Measurements from ENCODE around the gene KBTBD12. TPM values are rescaled to one million over a fixed set of nuclear protein-coding genes. Genes with fewer than 3 reads are reported as not detected.

KBTBD12 gene
- total and polyA plus RNA-seq, 4 donors = 0.28 to 7.6 (median 4.3) TPM

- 85 to 94% methylated on average over 3 of the region's 3 CpGs for WGBS, 2 donors
- ATAC-seq (ENCODE audit: low FRiP score) (no peak), DNase-seq (no peak)
- peaks cover 2% of the 10 kb centered on the region for H3K9me3 ChIP-seq (ENCODE audit: control insufficient read depth, low read length)
- no peaks in the 10 kb centered on the region for H3K4me1 ChIP-seq (ENCODE audit: control insufficient read depth in 1 of 2, insufficient read depth in 2 of 2, low read length in 2 of 2)
- no peak overlapping the region for H3K27ac ChIP-seq (ENCODE audit: low read depth in 1 of 2, low read length in 2 of 2)
- H3K36me3 ChIP-seq (ENCODE audit: control insufficient read depth in 1 of 2, insufficient read depth in 2 of 2, low read length in 1 of 2) = no peaks in the 10 kb centered on the region
- H3K4me3 ChIP-seq (ENCODE audit: low read length in 2 of 2) = no peak overlapping the region
- intact Hi-C loops (cut with DNase I) = no loop called here
- no peaks in the 10 kb centered on the region for H3K27me3 ChIP-seq (ENCODE audit: control insufficient read depth in 1 of 2, insufficient read depth in 2 of 2, low read length in 1 of 2)
Observed at GRCh38 chr3:127998596-127998995, 83.6 kb downstream of the KBTBD12 start.

- 87 to 88% methylated on average over 6 of the region's 6 CpGs for WGBS, 2 donors
- ATAC-seq (ENCODE audit: low FRiP score) (no peak), DNase-seq (no peak)
- Histone ChIP-seq H3K36me3 (ENCODE audit: control insufficient read depth in 1 of 2, insufficient read depth in 2 of 2, low read length in 1 of 2) (no peaks in the 10 kb centered on the region), H3K4me3 (ENCODE audit: low read length in 2 of 2) (no peak overlapping the region), H3K27me3 (ENCODE audit: control insufficient read depth in 1 of 2, insufficient read depth in 2 of 2, low read length in 1 of 2) (no peaks in the 10 kb centered on the region), H3K4me1 (ENCODE audit: control insufficient read depth in 1 of 2, insufficient read depth in 2 of 2, low read length in 2 of 2) (no peaks in the 10 kb centered on the region), H3K27ac (ENCODE audit: low read depth in 1 of 2, low read length in 2 of 2) (no peak overlapping the region), H3K9me3 (ENCODE audit: control insufficient read depth, low read length) (peaks cover 2% of the 10 kb centered on the region)
- intact Hi-C loops (cut with DNase I) = no loop called here
Observed at GRCh38 chr3:127999509-128000106, 84.6 kb downstream of the KBTBD12 start.

- H3K27me3 ChIP-seq (ENCODE audit: control insufficient read depth in 1 of 2, insufficient read depth in 2 of 2, low read length in 1 of 2) = no peaks in the 10 kb centered on the region
- WGBS, 2 donors = 58 to 75% methylated on average over 3 of the region's 3 CpGs
- no peaks in the 10 kb centered on the region for H3K36me3 ChIP-seq (ENCODE audit: control insufficient read depth in 1 of 2, insufficient read depth in 2 of 2, low read length in 1 of 2)
- H3K9me3 ChIP-seq (ENCODE audit: control insufficient read depth, low read length) = peaks cover 2% of the 10 kb centered on the region
- no peak overlapping the region for H3K27ac ChIP-seq (ENCODE audit: low read depth in 1 of 2, low read length in 2 of 2)
- intact Hi-C loops (cut with DNase I) = no loop called here
- DNase-seq = no peak
- H3K4me1 ChIP-seq (ENCODE audit: control insufficient read depth in 1 of 2, insufficient read depth in 2 of 2, low read length in 2 of 2) = no peaks in the 10 kb centered on the region
- H3K4me3 ChIP-seq (ENCODE audit: low read length in 2 of 2) = no peak overlapping the region
- ATAC-seq (ENCODE audit: low FRiP score) = no peak
Observed at GRCh38 chr3:128001576-128001975, 86.5 kb downstream of the KBTBD12 start.

- WGBS, 2 donors = 63 to 65% methylated on average over 8 of the region's 8 CpGs
- intact Hi-C loops (cut with DNase I) = no loop called here
- Histone ChIP-seq H3K27me3 (ENCODE audit: control insufficient read depth in 1 of 2, insufficient read depth in 2 of 2, low read length in 1 of 2) (no peaks in the 10 kb centered on the region), H3K4me3 (ENCODE audit: low read length in 2 of 2) (no peak overlapping the region), H3K9me3 (ENCODE audit: control insufficient read depth, low read length) (peaks cover under 1% of the 10 kb centered on the region), H3K4me1 (ENCODE audit: control insufficient read depth in 1 of 2, insufficient read depth in 2 of 2, low read length in 2 of 2) (no peaks in the 10 kb centered on the region), H3K27ac (ENCODE audit: low read depth in 1 of 2, low read length in 2 of 2) (no peak overlapping the region), H3K36me3 (ENCODE audit: control insufficient read depth in 1 of 2, insufficient read depth in 2 of 2, low read length in 1 of 2) (no peaks in the 10 kb centered on the region)
- DNase-seq (no peak), ATAC-seq (ENCODE audit: low FRiP score) (no peak)
Observed at GRCh38 chr3:128004661-128005060, 89.6 kb downstream of the KBTBD12 start.

GRCh38 chr3:128006061-128007032, 91.3 kb downstream of the KBTBD12 start:
- Histone ChIP-seq H3K4me1 (ENCODE audit: control insufficient read depth in 1 of 2, insufficient read depth in 2 of 2, low read length in 2 of 2) (no peaks in the 10 kb centered on the region), H3K9me3 (ENCODE audit: control insufficient read depth, low read length) (no peaks in the 10 kb centered on the region), H3K36me3 (ENCODE audit: control insufficient read depth in 1 of 2, insufficient read depth in 2 of 2, low read length in 1 of 2) (no peaks in the 10 kb centered on the region), H3K27me3 (ENCODE audit: control insufficient read depth in 1 of 2, insufficient read depth in 2 of 2, low read length in 1 of 2) (peaks cover 0 to 2% of the 10 kb centered on the region in 2 donors), H3K27ac (ENCODE audit: low read depth in 1 of 2, low read length in 2 of 2) (peak overlapping the region in 1 of 2 donors; percentile 35), H3K4me3 (ENCODE audit: low read length in 2 of 2) (no peak overlapping the region)
- peak; percentile 63 to 87 for DNase-seq
- intact Hi-C loops (cut with DNase I) = no loop called here
- 37% methylated on average over 21 to 30 of the region's 30 CpGs for WGBS, 2 donors
- ATAC-seq (ENCODE audit: low FRiP score) = peak; percentile 72

- intact Hi-C loops (cut with DNase I) = no loop called here
- peak; percentile 75 for ATAC-seq (ENCODE audit: low FRiP score)
- 12 to 21% methylated on average over 11 of the region's 11 CpGs for WGBS, 2 donors
Observed at GRCh38 chr3:128007033-128007424, 92.0 kb downstream of the KBTBD12 start.

GRCh38 chr3:128009952-128010846, 95.2 kb downstream of the KBTBD12 start:
- Histone ChIP-seq H3K27ac (ENCODE audit: low read depth in 1 of 2, low read length in 2 of 2) (no peak overlapping the region), H3K36me3 (ENCODE audit: control insufficient read depth in 1 of 2, insufficient read depth in 2 of 2, low read length in 1 of 2) (no peaks in the 10 kb centered on the region), H3K4me3 (ENCODE audit: low read length in 2 of 2) (no peak overlapping the region), H3K4me1 (ENCODE audit: control insufficient read depth in 1 of 2, insufficient read depth in 2 of 2, low read length in 2 of 2) (no peaks in the 10 kb centered on the region), H3K27me3 (ENCODE audit: control insufficient read depth in 1 of 2, insufficient read depth in 2 of 2, low read length in 1 of 2) (peaks cover 0 to 3% of the 10 kb centered on the region in 2 donors), H3K9me3 (ENCODE audit: control insufficient read depth, low read length) (no peaks in the 10 kb centered on the region)
- ATAC-seq (ENCODE audit: low FRiP score) = no peak
- intact Hi-C loops (cut with DNase I) = no loop called here
- no peak for DNase-seq
- 92 to 94% methylated on average over 12 of the region's 12 CpGs for WGBS, 2 donors

More at GRCh38 chr3:128007033-128007424, 92.0 kb downstream of the KBTBD12 start:
- H3K4me3 ChIP-seq (ENCODE audit: low read length in 2 of 2) = no peak overlapping the region
- H3K9me3 ChIP-seq (ENCODE audit: control insufficient read depth, low read length) = no peaks in the 10 kb centered on the region
- DNase-seq = peak; percentile 64 to 86
- no peaks in the 10 kb centered on the region for H3K4me1 ChIP-seq (ENCODE audit: control insufficient read depth in 1 of 2, insufficient read depth in 2 of 2, low read length in 2 of 2)
- peak overlapping the region in 1 of 2 donors; percentile 35 for H3K27ac ChIP-seq (ENCODE audit: low read depth in 1 of 2, low read length in 2 of 2)
- peaks cover 0 to 3% of the 10 kb centered on the region in 2 donors for H3K27me3 ChIP-seq (ENCODE audit: control insufficient read depth in 1 of 2, insufficient read depth in 2 of 2, low read length in 1 of 2)
- no peaks in the 10 kb centered on the region for H3K36me3 ChIP-seq (ENCODE audit: control insufficient read depth in 1 of 2, insufficient read depth in 2 of 2, low read length in 1 of 2)

- no peaks in the 10 kb centered on the region for H3K4me1 ChIP-seq (ENCODE audit: control insufficient read depth in 1 of 2, insufficient read depth in 2 of 2, low read length in 2 of 2)
- peaks cover 0 to 3% of the 10 kb centered on the region in 2 donors for H3K27me3 ChIP-seq (ENCODE audit: control insufficient read depth in 1 of 2, insufficient read depth in 2 of 2, low read length in 1 of 2)
- DNase-seq (no peak), ATAC-seq (ENCODE audit: low FRiP score) (no peak)
- no peak overlapping the region for H3K4me3 ChIP-seq (ENCODE audit: low read length in 2 of 2)
- WGBS, 2 donors = 9 to 10% methylated on average over 12 of the region's 12 CpGs
- no peaks in the 10 kb centered on the region for H3K9me3 ChIP-seq (ENCODE audit: control insufficient read depth, low read length)
- intact Hi-C loops (cut with DNase I) = no loop called here
- no peak overlapping the region for H3K27ac ChIP-seq (ENCODE audit: low read depth in 1 of 2, low read length in 2 of 2)
- H3K36me3 ChIP-seq (ENCODE audit: control insufficient read depth in 1 of 2, insufficient read depth in 2 of 2, low read length in 1 of 2) = no peaks in the 10 kb centered on the region
Observed at GRCh38 chr3:128011140-128011539, 96.1 kb downstream of the KBTBD12 start.

Measured in aorta (tissue), 5 donors.